ENCODE measurements around the gene CARD11.

CARD11 gene

DNA sequence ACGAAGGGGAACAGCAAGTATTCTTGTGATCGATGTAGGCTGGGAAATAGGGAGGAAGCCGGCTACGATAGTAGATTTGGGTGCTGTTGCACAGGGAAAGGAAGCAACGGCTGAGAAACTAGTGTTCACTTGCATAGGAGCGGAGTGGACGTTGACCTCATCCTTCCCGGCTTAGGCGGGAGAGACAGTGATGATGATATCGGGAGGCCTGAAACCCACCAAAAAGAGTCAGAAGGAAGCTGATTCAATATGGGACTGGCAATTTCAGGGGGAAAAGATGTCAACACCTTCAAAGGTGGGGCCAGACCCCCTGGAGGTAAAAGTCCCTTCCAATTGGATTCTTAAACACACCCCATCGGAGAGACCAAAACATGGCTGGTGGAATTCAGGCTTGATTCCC, 61.3 kb downstream of the CARD11 start:
- Histone ChIP-seq H3F3A (ENCODE audit: low read depth) (no peaks in the 10 kb centered on the region), H3K9ac (ENCODE audit: low read depth, low read length, poor library complexity, severe bottlenecking) (no peak overlapping the region), H4K20me1 (ENCODE audit: insufficient read depth, low read length, poor library complexity, severe bottlenecking) (no peaks in the 10 kb centered on the region), H3K4me3 (ENCODE audit: low read length, poor library complexity, severe bottlenecking) (no peak overlapping the region), H3K79me2 (ENCODE audit: insufficient read depth, low read length) (no peaks in the 10 kb centered on the region; the same call in 1 of the 2 replicates), H3K4me2 (ENCODE audit: low read depth, low read length, poor library complexity, severe bottlenecking) (no peak overlapping the region), H3K27me3 (ENCODE audit: insufficient read depth, low read length, poor library complexity, severe bottlenecking) (no peaks in the 10 kb centered on the region), H3K4me1 (ENCODE audit: insufficient read depth, low read length, poor library complexity, severe bottlenecking) (no peaks in the 10 kb centered on the region), H3K9me3 (ENCODE audit: insufficient read depth, low read depth, low read length) (no peaks in the 10 kb centered on the region), H2AFZ (ENCODE audit: low read length) (no peak overlapping the region), H3K9me2 (replicated peaks; ENCODE audit: low read depth, low read length) (no peaks in the 10 kb centered on the region), H3K36me3 (ENCODE audit: insufficient read depth, low read length) (peaks cover 5% of the 10 kb centered on the region; the same call in 1 of the 2 replicates)
- no peak for TF ChIP-seq EZH2phosphoT487 (IDR thresholded peaks at IDR 0.05; ENCODE audit: borderline replicate concordance)
- TF ChIP-seq CTCF (conservative IDR thresholded peaks at IDR 0.05; ENCODE audit: low read length): no peak

- H3K9me2 ChIP-seq (replicated peaks; ENCODE audit: low read depth, low read length): no peaks in the 10 kb centered on the region
- no peak overlapping the region for H3K4me2 ChIP-seq (ENCODE audit: low read depth, low read length, poor library complexity, severe bottlenecking)
- H3K4me3 ChIP-seq (ENCODE audit: low read length, poor library complexity, severe bottlenecking): no peak overlapping the region
- H4K20me1 ChIP-seq (ENCODE audit: insufficient read depth, low read length, poor library complexity, severe bottlenecking): no peaks in the 10 kb centered on the region
- no peaks in the 10 kb centered on the region for H3K79me2 ChIP-seq (ENCODE audit: insufficient read depth, low read length)
- TF ChIP-seq CTCF (conservative IDR thresholded peaks at IDR 0.05; ENCODE audit: low read length): no peak
- no peak for TF ChIP-seq EZH2phosphoT487 (IDR thresholded peaks at IDR 0.05; ENCODE audit: borderline replicate concordance)
- no peaks in the 10 kb centered on the region for H3K4me1 ChIP-seq (ENCODE audit: insufficient read depth, low read length, poor library complexity, severe bottlenecking)
- peaks cover 5% of the 10 kb centered on the region; the same call in 1 of the 2 replicates for H3K36me3 ChIP-seq (ENCODE audit: insufficient read depth, low read length)
- H3K27me3 ChIP-seq (ENCODE audit: insufficient read depth, low read length, poor library complexity, severe bottlenecking): no peaks in the 10 kb centered on the region
- H3F3A ChIP-seq (ENCODE audit: low read depth): no peaks in the 10 kb centered on the region
- H2AFZ ChIP-seq (ENCODE audit: low read length): no peak overlapping the region
- H3K9ac ChIP-seq (ENCODE audit: low read depth, low read length, poor library complexity, severe bottlenecking): no peak overlapping the region
- H3K9me3 ChIP-seq (ENCODE audit: insufficient read depth, low read depth, low read length): no peaks in the 10 kb centered on the region
Measured at GRCh38 chr7:2981103-2981480, 62.6 kb downstream of the CARD11 start.

DNA sequence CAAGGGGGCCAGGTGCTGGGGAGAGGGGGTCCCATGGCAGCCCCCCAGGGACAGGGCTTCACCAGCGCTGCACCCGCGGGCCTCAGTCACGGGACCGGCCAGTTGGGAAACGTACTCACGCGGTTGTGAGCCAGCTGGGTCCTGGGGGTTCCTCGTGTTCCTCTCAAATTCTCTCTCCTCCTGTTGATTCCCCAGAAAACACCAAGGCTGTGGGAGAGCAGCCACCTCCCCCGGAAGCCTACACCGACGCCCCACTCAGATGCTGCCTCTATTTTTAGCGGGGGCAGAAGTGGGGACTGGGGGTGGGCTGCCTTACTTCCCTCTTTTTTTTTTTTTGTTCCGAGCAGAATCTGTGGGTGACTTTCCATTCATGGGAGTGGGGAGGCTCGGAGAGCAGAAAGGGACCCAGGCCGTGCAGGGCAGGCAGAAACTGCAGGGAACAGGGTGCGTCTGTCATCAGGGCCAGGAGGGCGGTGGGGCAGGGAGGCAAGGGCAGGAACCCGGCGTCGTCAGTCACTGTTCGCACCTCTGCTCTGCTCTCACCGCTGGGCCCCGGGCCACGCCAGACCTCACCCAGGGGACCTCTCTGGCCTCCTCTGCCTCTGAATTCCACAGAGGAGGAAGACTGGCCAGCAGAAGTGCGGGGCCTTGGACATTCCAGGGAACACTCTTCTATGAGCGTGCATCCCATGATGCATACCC, 63.1 kb downstream of the CARD11 start:
- Histone ChIP-seq H3F3A (ENCODE audit: low read depth) (no peaks in the 10 kb centered on the region), H3K36me3 (ENCODE audit: insufficient read depth, low read length) (peaks cover 5% of the 10 kb centered on the region; the same call in 1 of the 2 replicates), H3K9me3 (ENCODE audit: insufficient read depth, low read depth, low read length) (no peaks in the 10 kb centered on the region), H3K27me3 (ENCODE audit: insufficient read depth, low read length, poor library complexity, severe bottlenecking) (no peaks in the 10 kb centered on the region), H3K9me2 (replicated peaks; ENCODE audit: low read depth, low read length) (no peaks in the 10 kb centered on the region), H4K20me1 (ENCODE audit: insufficient read depth, low read length, poor library complexity, severe bottlenecking) (no peaks in the 10 kb centered on the region), H3K4me2 (ENCODE audit: low read depth, low read length, poor library complexity, severe bottlenecking) (no peak overlapping the region), H3K4me1 (ENCODE audit: insufficient read depth, low read length, poor library complexity, severe bottlenecking) (no peaks in the 10 kb centered on the region), H2AFZ (ENCODE audit: low read length) (no peak overlapping the region), H3K9ac (ENCODE audit: low read depth, low read length, poor library complexity, severe bottlenecking) (no peak overlapping the region), H3K79me2 (ENCODE audit: insufficient read depth, low read length) (no peaks in the 10 kb centered on the region), H3K4me3 (ENCODE audit: low read length, poor library complexity, severe bottlenecking) (no peak overlapping the region)
- TF ChIP-seq EZH2phosphoT487 (IDR thresholded peaks at IDR 0.05; ENCODE audit: borderline replicate concordance) (no peak), CTCF (conservative IDR thresholded peaks at IDR 0.05; ENCODE audit: low read length) (no peak)
